HG02642 (cell line): ENCODE measurements around the gene LAMTOR1.

Experiments used
- ATAC-seq: cut with Tn5 transposase; IDR thresholded peaks from one replicate; pipeline ENCODE4 v1.9.1; 2021; ENCODE audit warnings: mild to moderate bottlenecking; ENCODE audit not compliant: unreplicated experiment, poor library complexity

LAMTOR1 gene

DNA sequence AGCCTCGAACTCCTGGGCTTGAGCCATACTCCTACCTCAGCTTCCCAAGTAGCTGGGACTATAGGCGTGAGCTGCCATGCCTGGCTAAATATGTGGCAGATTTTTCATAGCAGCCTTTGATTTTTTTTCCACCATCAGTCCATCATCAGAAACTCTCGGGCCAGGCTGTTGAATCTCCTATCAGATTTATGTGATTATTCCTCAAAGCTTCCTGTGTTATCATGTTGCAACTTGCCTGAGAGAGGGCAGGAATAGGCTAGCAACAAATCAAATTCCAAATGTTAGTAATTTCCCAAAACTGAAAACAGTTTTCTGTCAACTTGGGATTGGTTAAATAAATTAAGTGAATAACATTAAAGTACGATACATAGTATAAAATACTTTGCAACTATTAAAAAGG, 19.0 kb downstream of the LAMTOR1 start:
- ATAC-seq = no peak

DNA sequence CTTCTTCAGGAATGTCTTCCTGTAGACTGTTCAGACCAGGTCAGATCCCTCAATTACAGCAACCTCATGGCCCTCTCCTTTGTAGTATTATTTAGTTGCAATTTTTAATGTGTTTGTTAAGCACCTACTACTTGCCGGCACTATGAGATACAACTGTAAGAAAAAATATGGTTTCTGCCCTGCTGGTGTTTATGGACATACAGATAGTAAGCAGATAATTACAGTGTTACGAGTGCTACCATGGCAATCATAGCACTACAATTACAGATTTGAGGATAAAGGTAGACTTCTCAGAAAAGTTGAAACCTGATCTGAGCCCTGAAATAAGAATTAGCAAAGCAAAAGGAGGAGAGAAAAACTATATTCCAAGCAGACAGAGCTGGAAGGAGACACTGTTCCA, 19.7 kb downstream of the LAMTOR1 start:
- no peak for ATAC-seq

DNA sequence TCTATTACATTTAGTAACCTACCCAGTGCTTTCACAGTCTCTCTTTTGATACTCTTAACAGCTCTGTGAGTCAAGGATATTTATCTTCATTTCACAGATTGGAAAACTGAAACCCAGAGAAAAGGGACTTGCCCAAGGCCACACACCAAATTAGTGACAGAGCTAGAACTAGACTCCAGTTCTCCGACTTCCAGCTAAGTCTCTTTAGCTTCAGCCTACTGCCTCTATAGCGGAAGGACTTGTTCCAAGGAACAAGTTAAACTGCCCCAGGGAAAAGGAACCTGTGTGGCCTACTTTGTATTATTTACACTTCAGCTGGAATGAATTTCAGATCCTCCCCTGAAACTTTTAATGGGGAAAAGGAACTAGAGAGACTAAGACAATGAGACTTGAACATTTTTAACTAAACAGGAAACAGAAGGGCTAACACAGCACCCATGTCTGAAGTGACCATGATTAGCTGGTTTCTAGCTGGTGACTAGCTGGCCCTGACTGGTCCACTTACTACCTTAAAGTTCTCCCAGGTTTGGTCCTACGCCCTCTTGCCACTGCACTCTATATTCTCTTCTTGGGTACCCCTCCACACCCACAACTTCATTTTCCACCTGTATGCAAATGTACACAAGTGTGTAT, 21.2 kb downstream of the LAMTOR1 start:
- ATAC-seq = no peak

- ATAC-seq = no peak
Measured at GRCh38 chr11:72081184-72081644, 21.9 kb downstream of the LAMTOR1 start.

- peak; percentile 94 for ATAC-seq
Measured at GRCh38 chr11:72080326-72081183, 22.5 kb downstream of the LAMTOR1 start, which contains the start of the genes LRRC51 and NUMA1. TSS of gene LRRC51 (plus strand) at chr11:72080850. CDS start at chr11:72089084, 8,234 bp downstream. TSS of gene NUMA1 (minus strand) at chr11:72080542. CDS start at chr11:72035943, 44,599 bp downstream.

DNA sequence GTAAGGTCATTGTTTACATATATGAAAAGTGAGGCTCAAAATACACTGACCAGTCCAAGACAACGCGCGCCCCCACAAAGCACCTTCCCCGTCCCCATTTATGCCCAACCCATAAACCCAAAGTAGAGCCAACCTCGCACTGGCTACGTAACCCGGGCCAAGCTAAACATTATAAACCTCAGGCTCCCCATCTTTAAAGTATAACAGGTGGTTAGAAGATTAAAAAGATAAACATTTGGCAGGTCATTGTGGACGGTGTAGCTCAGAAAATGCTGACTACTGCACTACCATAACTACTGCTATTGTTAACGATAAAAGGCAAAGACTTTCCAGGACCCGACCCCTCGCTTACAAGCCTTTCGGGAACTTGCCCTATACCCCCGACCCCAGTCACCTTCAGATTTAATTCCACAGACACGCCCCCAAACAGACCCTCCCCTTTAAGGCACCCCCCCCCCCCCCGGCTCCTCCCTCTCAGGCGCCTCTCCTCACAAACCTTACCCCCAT, 23.2 kb downstream of the LAMTOR1 start:
- no peak for ATAC-seq

GRCh38 chr11:72078477-72078876, 24.6 kb downstream of the LAMTOR1 start:
- ATAC-seq = no peak

GRCh38 chr11:72075756-72076155, 27.3 kb downstream of the LAMTOR1 start:
- no peak for ATAC-seq

DNA sequence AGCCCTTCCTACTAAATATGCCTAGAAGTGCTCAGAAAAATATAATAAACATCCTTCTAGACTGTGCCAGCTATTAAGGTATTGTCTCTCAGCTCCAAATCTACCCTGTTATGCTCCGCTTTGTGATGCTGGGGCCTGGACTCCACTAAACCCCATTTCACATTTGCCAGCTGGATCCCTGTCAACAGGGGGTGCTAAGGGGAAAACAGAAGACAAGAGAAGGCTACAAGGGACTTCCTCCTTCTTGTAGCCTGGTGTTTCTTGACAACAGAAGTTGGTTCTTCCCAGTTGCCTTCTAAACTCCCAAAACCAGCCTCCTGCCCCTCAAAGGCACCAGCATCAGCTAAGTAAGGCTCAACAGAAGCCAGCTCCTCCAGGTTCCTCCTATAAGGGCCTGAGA, 28.0 kb downstream of the LAMTOR1 start:
- ATAC-seq = no peak

DNA sequence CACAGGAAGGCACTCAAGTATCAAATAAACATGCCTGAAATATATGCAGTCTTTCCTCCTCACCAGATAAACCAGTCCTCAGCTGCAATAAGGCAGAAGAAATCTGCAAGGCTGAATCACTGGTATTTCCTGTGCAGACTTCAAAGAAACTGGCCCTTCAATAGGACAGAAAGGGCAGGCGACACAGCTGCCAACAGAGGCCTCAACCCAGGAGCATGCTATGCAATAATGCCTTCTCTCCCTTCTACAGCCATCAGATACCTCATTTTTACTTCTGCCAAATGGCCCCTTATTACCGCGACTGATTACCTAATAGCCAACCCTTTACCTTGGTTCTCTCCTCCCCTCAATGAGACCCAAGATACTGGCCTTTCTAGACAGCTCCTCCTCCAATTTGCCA, 30.7 kb downstream of the LAMTOR1 start:
- ATAC-seq = no peak

DNA sequence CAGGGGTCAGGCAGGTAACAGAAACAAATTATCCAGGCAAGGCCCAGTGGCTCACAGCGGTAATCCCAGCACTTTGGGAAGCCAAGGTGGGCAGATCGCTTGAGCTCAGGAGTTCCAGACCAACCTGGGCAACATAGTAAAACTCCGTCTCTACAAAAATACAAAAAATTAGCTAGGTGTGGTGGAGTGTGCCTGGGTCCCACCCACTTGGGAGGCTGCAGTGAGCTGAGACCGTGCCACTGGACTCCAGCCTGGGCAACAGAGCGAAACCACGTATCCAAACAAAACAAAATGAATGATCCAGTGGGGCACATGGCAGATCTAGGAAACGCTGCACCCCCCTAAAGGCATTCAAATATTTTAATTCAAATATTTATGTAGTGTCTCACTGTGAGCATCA, 32.6 kb downstream of the LAMTOR1 start:
- ATAC-seq = no peak

DNA sequence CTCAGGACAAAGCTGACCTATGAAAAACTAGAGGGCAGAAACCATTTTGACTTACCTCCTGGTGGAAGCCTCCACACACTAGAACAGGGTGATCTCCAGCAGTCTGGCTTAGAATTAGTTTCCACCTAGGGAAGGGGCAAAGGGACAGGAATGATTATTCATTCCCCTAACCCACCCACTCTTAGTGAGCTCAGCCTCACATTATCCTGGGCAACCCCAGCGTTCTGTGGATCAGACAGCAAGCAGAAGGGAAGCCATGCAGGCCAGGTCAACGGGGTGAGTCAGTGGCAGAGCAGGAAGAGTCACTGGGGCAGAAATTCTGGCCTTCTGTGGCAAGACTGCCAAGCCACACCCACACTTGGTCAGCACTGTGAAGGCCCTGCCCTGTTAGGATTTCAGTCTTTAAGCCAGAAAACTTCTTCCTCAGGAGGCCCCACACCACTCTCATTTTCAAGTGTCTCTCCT, 33.3 kb downstream of the LAMTOR1 start:
- ATAC-seq = peak; percentile 61

GRCh38 chr11:72069200-72069599, 33.9 kb downstream of the LAMTOR1 start:
- ATAC-seq = peak; percentile 33

GRCh38 chr11:72067676-72068075, 35.4 kb downstream of the LAMTOR1 start:
- ATAC-seq = no peak

DNA sequence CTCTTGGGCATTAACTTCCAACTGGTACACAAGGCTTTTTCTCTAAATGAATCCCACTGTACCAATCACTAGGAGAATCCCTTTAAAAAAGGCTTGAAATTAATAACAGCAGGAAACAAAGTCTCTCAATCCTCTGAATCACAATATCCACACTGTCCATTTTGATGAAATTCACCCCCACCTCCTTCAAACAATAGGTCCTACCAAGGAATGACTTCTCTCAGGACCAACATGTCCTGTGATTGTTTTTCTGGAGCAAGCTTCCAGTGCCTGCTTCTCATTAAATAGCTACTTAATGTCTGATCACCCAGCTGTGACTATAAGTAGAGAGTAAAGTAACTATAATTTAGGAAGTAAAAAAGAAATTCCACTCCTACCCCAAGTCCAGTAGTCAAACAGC, 35.8 kb downstream of the LAMTOR1 start:
- no peak for ATAC-seq

DNA sequence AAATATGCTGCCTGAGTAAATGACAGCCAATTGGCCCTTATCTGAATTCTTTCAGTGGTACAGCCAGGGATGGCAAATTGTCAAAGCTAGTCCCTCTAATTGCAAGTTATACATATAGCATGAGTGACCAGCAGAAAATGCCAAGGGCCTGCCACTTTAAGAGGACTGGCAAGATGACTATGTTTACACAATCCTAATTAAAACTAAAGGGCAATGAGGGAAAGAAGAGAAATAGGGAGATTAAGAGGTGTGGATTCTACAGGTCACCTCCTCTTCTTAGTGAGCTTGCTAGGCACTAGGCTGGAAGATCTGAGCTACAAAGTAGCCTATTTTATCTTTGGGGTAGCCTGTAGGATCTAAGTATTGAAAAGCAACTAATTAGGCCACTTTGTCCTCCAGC, 36.2 kb downstream of the LAMTOR1 start:
- ATAC-seq = no peak

DNA sequence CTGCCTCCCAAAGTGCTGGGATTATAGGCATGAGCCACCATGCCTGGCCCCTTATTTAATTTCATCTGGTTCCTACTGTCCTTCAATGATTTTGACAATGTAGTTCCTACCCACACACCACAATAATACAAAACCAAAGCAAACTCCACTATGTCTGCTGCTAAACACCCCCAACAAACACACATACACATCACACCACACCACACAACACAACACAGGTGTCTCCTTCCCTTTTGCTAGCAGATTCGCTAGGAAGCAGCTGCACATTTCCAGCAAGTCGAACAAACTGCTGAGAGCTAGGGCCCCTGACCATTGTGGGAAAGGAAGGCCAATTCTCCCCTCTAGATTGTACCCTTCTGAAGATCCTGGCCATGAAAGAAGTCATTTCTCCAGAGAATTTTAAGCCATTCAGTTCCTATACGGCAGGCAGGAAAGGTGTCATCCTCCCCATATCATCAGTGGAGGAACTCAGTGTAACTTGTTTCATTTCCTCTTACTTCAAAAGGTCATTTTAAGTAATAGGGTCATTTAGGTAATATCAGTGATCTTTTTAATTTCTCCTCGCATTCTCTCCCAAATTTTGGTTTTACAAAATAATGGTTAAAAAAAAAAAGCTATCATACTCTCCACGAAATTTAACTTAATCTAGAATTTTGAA, 41.2 kb downstream of the LAMTOR1 start:
- ATAC-seq = no peak

GRCh38 chr11:72058416-72059034, 44.6 kb downstream of the LAMTOR1 start:
- ATAC-seq = no peak

- no peak for ATAC-seq
Measured at GRCh38 chr11:72048766-72049460, 54.2 kb downstream of the LAMTOR1 start.
